NCI-H82 treated with DMSO at 0.1 percent for 48 hours (cell line): Measurements from ENCODE around the gene CAPS2.

Source experiments
- DNase-seq: peaks from one replicate; lab custom pipeline; 2025; ENCODE audit not compliant: unreplicated experiment; lab: John Stamatoyannopoulos, UW

Gene CAPS2

DNA sequence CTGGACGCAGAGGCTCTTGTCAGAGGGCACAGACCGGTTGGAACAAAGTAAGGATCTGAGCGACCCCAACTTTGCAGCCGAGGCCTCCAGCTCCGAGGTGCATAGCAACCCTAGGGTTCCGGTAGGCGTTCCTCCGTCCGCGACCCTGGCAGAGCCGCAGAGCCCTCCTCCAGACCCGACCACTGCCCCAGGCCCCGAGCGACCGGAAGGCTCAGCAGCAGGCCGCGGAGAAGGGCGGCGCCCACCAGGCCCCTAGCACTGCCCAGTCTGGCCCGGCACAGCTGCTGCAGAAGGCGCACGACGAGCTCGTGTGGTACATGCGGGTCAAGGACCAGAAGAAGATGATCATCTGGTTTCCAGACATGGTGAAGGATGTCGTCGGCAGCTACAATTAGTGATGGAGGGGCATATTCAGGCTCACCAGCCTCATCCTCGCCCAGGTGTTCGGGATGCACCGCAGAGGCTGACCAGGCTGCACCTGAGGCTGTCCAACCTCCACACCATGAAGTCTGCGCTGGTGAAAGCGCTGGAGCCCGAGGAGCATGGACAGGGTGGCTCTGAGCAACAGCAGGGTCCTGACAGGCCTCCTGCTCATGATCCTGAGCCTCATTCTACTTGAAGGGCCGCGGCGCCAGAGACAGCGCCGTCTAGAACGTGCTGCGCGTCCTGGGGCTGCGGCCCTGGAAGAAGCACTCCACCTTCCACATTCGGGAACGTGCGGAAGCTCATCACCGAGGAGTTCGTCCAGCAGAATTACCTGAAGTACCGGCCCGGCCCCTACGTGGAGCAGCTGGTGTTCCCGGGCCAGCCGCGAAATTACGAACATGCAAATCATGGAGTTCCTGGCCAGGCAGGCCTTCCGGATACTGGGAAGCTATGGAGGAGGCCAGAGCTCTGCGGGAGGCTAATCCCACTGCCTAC, 24.5 kb downstream of the CAPS2 start:
- DNase-seq, result no peak

DNA sequence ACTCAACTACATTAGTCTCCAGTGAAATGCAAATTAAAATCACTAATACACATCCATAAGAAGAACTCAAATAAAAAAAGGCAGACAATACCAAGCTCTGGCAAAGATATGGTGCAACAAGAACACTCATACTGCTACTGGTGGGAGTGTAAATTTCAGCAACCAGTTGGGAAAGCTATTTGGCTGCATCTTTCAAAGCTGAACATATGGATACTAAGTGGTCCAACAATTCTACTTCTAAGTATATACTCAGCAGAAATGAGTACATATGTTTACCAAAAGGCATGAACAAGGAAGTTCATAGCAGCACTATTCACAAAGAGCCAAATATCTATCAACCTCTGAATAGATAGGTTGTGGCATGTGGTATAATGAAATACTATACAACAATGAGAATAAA, 27.3 kb downstream of the CAPS2 start:
- DNase-seq, result no peak

DNA sequence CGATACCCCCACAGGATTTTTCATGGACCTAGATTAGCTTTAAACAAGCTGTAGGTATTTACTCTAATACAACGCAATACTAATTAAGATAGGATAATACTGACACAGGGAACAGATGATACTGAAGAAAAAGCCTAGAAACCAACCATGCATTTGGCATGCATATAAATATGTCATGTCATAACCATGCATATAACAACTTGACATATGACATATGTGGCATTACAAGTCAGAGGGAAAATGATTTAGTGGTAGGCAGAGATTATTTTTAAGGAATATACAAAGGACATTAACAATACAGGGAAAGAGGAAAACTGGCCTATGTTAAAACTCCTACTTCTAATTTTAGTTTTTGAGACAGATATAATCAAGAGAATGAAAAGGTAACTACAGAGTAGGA, 27.9 kb downstream of the CAPS2 start:
- DNase-seq, result no peak

DNA sequence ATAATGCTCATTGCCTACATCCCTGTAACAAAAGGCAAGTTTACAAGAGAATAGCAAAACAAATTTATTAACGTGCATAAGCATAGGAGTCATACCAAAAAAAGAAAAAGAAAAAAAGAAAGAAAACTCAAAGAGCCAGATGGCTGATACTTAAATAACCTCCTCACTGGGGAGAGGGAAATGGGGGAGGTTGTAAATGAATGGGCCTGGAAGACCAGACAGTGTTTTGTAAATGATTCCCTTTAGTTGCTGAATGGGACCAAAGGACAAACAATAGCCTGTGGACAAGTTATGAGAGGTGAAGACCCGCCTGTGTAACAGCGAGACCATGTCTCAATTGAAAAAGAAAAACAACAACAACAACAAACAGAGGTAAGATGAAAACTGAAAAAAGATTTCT, 35.3 kb downstream of the CAPS2 start:
- no peak for DNase-seq

DNA sequence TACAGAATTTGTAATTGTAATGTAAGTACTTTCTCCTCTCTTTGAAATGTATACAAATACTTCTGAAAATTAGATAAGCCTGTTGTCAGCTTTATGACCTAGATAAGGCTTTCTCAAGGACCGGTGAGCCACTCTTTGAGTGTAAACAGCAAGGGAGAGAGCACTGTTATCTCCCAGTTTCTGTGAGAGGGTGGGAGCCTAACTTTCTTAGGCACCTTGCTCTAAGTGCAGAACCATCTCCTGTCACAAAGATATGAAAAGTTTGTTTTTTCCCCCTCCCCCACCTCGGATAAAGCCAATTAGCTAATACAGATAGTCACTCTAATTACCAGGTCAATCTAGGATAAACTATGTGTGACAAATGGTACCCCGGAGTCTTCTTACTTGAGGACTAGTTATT, 35.8 kb downstream of the CAPS2 start:
- peak; percentile 39 for DNase-seq

DNA sequence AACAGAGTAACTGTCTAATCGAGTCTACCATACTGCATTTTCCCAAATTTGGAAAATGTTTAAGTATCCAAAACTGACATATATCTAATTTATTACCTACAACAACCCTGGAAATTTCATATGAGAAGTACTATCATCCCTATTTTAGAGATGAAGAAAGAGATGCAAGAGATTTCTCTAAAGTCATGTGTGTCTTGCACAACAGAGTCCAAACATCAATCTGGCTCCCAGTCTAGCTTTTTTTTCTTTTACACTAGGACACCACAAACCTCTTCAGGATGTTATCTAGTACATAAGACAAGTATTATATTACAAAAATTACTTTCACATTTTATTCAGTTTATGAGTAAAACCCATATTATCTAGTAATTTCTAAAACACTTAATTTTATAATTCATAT, 39.1 kb downstream of the CAPS2 start:
- DNase-seq, result no peak

DNA sequence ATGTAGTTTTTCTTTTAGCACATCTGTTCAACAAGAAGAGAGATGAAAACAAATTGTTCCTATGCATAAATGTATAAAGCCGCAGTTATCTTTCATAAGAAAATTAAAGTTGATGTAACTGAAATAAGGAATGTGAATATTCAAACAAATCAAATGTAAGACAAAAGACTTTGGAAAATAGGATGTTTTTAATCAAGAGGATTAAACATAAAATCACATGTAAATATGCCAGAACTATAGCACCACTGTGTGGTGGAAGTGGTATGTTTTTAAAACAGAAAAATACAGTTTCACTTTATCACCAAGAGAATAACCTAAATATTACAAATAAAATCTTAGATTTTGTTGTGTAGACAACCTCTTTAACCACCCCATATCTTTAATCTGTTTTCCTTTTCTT, 40.4 kb downstream of the CAPS2 start:
- no peak for DNase-seq

DNA sequence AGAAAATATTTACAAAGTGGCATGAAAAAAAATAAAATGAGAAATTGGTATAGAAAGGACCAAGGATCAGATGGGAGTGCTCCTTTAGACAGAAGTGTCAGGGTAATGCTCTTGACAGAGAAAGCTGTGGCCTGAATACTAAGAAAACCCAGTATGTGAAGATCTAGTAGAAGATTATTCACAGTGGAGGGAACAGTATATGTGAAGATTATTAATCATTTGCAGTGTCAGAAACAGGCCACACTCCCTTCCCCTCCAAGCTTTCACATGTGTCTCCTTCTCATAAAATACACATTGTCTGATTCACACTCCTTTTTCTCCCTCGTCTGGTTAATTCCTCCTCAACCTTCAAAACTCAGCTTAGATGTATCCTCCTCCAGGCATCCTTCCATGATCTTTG, 41.3 kb downstream of the CAPS2 start:
- no peak for DNase-seq

DNA sequence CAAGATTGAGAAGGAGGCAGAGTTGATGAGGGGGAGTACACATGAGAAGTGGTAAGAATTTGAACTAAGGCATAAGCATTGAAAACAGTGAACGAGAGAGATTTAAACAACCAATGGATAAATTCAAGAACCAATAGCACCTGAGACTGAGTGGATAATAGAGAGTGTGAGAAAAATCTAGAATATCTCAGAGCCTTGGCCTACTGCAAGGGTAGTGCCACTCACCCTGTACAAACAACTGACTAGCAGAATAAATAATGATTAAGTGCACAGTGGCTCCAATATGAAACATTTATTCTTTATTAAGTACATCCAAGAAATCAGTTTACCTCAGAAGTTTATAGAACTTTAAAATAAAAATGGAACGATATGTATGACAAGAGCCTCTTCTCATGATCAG, 54.4 kb downstream of the CAPS2 start:
- no peak for DNase-seq

DNA sequence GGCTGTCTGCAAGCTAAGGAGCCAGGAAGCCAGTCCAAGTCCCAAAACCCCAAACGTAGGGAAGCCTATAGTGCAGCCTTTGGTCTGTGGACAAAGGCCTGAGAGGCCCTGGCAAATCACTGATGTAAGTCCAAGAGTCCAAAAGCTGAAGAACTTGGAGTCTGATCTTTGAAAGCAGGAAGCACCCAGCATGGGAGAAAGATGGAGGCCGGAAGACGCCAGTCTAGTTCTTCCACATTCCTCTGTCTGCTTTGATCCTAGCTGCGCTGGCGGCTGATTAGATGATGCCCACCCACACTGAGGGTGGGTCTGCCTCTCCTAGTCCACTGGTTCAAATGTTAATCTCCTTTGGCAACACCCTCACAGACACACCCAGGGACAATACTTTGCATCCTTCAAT, 58.5 kb downstream of the CAPS2 start:
- DNase-seq, result no peak

DNA sequence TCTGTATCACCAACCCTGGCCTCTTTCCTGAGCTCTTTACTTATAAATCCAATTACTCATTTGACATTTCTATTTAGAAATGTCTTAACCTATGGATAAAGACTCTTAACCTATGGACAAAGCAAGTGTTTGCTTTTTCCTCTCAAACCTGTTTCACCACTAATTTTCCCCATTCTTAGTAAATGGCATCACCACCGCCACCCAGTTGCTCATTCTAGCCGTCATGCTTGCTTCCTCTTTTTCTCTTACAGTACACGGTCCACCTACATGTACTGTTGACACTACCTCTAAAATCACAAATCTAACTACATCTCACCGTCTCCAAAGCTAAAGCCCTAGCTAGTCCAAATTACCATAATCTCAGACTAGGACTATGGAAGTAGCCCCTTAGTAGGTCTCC, 60.0 kb downstream of the CAPS2 start:
- no peak for DNase-seq

DNA sequence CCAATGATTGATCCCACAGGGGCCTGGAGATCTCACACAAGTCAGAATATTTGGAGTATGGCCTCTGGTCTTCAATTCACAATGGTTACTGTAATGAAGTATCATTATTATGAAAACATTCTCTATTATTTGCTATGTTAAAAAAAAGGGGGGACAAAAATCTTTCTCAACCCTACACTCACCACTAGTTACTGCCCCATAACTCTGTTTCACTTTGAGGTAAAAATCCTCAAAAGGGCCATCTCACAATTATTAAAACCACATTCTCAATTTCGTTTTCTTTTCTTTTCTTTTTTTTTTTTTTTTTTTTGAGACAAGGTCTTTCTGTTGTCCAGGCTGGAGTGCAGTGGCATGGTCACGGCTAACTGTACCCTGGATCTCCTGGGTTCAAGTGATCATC, 60.9 kb downstream of the CAPS2 start:
- DNase-seq, result no peak

DNA sequence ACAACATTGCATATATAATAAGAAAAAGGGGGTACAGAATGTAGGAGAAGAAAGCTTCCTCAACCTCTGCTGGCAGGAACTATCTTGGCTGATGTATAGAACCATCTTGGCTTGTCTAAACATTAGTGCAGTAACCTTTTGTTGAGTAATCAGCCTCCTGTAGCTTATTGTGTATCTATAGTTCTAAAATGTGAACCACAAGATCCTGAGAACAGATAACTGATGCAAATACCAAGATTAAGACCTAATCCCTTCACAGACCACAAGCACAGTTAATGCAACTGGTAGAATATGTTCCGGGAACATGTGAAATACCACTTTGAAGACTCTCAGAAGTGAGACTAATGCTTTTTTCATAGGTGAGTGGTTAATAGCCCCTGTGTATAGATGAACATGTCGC, 69.8 kb downstream of the CAPS2 start:
- DNase-seq, result peak; percentile 29

DNA sequence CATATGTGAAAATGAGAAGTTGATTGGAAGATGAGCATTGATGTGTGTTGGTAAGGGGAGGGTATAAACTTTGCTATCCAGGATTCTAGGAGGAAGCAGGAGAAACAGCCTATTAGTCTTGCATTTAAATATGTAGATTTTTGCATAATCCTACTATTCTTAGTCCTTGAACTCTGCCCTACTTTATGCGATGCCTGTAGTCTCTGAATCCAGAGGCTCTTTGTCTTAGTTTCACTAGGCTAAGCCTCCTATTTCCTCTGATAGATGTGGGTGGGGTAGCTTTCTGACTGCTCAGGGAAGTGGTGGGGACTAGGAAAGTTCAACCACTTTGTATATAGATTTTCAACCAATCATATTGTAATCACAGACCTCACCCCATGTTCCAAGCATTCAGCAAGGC, 71.0 kb downstream of the CAPS2 start:
- DNase-seq, result no peak

DNA sequence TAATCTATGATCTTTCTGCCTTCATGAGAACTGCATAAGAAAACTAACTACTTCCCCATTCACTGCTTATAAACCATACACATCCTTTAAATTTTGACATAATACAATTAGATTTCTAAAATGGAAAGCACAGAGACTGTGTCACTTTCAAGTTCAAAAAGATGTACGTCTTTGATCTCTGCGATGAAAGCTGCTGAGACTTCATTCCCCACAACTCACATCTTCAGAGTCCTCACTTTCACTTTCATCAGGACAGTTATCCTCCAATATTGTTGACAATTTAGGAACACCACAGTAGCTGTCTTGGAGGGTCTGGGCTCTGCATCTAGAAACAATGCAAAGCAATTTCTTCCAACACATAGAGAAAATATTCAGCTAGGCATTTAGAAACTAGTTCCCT, 72.6 kb downstream of the CAPS2 start:
- DNase-seq, result no peak

DNA sequence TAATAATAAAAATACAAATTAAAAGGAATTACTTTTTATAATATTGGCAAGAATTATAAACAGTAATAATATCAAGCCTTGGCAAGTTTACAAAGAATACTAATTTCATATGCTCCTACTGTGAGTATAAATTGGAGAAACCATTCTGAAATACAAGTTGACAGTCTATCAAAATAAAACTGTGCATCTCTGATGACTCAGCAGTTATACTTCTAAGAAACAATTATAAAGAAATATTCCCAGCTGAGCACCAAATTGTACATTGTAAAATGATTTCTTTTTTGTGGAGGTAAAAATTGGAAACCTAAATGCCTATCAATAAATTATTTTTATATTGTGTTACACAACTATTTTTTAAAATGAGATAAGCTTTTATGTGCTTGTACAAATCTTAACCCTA, 85.0 kb downstream of the CAPS2 start:
- no peak for DNase-seq

DNA sequence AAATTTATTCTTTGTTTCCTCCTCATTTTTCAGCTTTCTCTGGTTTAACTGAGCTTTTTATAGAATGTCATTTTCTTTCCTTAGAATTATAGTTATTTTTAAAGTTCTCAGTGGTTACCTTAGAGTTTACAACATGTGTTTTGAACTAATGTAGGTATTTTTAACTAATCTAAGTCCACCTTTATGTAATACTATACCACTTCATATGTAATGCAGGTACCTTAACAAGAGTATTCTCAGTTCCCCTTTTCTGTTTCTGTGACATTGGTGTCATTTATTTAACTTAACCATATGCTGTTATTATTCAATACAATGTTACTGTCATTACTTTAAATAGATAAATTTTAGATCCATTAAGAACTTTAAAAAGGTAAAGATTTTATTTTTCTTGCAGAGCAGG, 90.1 kb downstream of the CAPS2 start:
- DNase-seq, result no peak

DNA sequence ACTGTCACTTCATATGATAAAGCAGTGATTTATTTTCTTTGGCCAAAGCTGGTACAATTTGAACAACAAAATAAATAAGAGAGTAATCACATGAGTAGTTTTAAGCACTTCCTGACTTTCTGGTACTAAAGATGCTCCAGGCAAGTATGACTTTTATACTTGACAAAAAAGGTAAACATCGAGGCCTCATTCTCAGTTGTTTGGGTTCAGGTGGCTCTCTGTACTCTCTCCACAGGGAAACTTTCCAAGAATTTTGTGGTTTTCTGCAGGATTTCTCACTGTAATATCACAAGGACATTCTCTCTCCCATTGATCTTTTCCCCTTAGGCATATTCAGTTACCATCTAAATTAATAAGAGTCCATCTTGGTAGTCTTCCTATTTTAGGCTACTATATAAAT, 93.9 kb downstream of the CAPS2 start:
- DNase-seq, result no peak

DNA sequence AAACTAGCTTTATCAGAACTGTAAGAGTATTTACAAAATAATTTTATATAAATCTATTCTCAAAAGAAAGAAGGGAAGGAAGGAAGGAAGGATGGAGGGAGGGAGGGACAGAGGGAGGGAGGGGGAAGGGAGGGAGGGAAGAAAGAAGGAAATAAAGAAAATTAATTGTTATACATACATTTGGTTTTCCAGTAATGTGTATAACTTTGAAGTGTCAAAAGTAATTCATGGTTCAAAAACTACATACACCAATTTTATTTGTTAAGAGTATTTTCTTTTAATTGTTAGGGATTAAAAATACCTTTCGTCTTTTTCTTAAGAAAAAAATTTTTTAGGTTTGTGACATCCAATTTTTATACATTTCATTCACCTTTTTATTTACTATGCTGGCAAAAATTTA, 103.0 kb downstream of the CAPS2 start:
- DNase-seq, result no peak
